ENCODE results near the gene SLC8A2. TPM values are rescaled to one million over a fixed set of nuclear protein-coding genes. Genes with fewer than 3 reads are reported as not detected.

Gene SLC8A2
- total RNA-seq, 1 experiment from 2014 or later: 11.3 TPM

- H3K9ac ChIP-seq (ENCODE audit: extremely low read depth, insufficient read length, low read length): no peak overlapping the region
- no peaks in the 10 kb centered on the region for H3K23me2 ChIP-seq (ENCODE audit: insufficient read length, low read depth, low read length, poor library complexity, severe bottlenecking)
- no peak overlapping the region for H3K4ac ChIP-seq (ENCODE audit: low read depth, low read length)
- H2BK120ac ChIP-seq (ENCODE audit: low read depth, low read length, poor library complexity, severe bottlenecking): no peak overlapping the region
- H2BK5ac ChIP-seq (ENCODE audit: insufficient read length, low read length): no peak overlapping the region
- no CpG with 5 or more reads among the region's 6 CpGs for WGBS (ENCODE audit: extremely low coverage, insufficient read length, low lambda C conversion rate)
- no peak overlapping the region for H3K14ac ChIP-seq (ENCODE audit: insufficient read depth, low read length)
- Mint-ChIP-seq H3K9me3 (no peaks in the 10 kb centered on the region; a peak in 1 of 5 replicates), H3K4me1 (peaks cover 5 to 13% of the 10 kb centered on the region in 2 experiments), H3K4me3 (no peak overlapping the region), H3K27ac (no peak overlapping the region; a peak in 1 of 7 replicates), H3K27me3 (ENCODE audit: low read depth) (peaks cover 4% of the 10 kb centered on the region), H3K36me3 (ENCODE audit: insufficient read depth in 1 of 3, low read depth in 3 of 3) (no peaks in the 10 kb centered on the region; a peak in 1 of 7 replicates)
- no peak overlapping the region for H2BK15ac ChIP-seq (ENCODE audit: low read depth, low read length)
- no peak overlapping the region for H3K27ac ChIP-seq (ENCODE audit: insufficient read length, low read depth, low read length)
- no peak overlapping the region for H2BK12ac ChIP-seq (ENCODE audit: insufficient read length, low read depth, low read length)
- no peaks in the 10 kb centered on the region for H3K9me3 ChIP-seq (ENCODE audit: control insufficient read depth, low read depth, low read length)
- no peak overlapping the region for H2AFZ ChIP-seq (ENCODE audit: low read length)
- no peak overlapping the region for H4K5ac ChIP-seq (ENCODE audit: insufficient read length, low read depth, low read length)
- H4K91ac ChIP-seq (ENCODE audit: insufficient read length, low read depth, low read length): no peak overlapping the region
- H3K79me2 ChIP-seq (ENCODE audit: insufficient read depth, low read length): no peaks in the 10 kb centered on the region
- no peak overlapping the region for H3K23ac ChIP-seq (ENCODE audit: insufficient read length, low read depth, low read length)
- no peak overlapping the region for H4K8ac ChIP-seq (replicated peaks; ENCODE audit: insufficient read length, low read depth, low read length)
- no peaks in the 10 kb centered on the region for H3K79me1 ChIP-seq (ENCODE audit: insufficient read depth, low read depth, low read length, poor library complexity, severe bottlenecking)
- no peak overlapping the region for H3T11ph ChIP-seq (ENCODE audit: low read length)
- no peak for DNase-seq
- no peak for TF ChIP-seq CTCF (conservative IDR thresholded peaks at IDR 0.05)
- no peaks in the 10 kb centered on the region for H3K27me3 ChIP-seq (ENCODE audit: insufficient read depth, low read length)
- no peak overlapping the region for H2BK20ac ChIP-seq (ENCODE audit: low read depth, low read length, poor library complexity, severe bottlenecking)
- H4K20me1 ChIP-seq (ENCODE audit: control insufficient read depth, insufficient read depth, insufficient read length): no peaks in the 10 kb centered on the region
- no peak overlapping the region for H3K56ac ChIP-seq (ENCODE audit: insufficient read length, low read depth, low read length)
- H3K4me1 ChIP-seq (ENCODE audit: insufficient read depth, low read length): no peaks in the 10 kb centered on the region
- no peak overlapping the region for H2AK5ac ChIP-seq (ENCODE audit: insufficient read length, low read length)
- no peak overlapping the region for H3K4me2 ChIP-seq (ENCODE audit: insufficient read depth, insufficient read length, low read length)
- H3K18ac ChIP-seq (ENCODE audit: insufficient read length, low read depth, low read length): no peak overlapping the region
Observed at GRCh38 chr19:47435883-47436417, 35.7 kb downstream of the SLC8A2 start.

All from H9 (cell line).